Type B pancreatic cell (in vitro differentiated cells): ENCODE results near the gene DSCAML1. TPM values are rescaled to one million over a fixed set of nuclear protein-coding genes. Genes with fewer than 3 reads are reported as not detected.
A peak's percentile ranks its signal among the peaks of the same experiment; 100 is the strongest.

ENCODE experiments used
- DNase-seq: peaks from one replicate; pipeline ENCODE4 v3.0.0; 2021; ENCODE audit warnings: mixed read lengths; ENCODE audit not compliant: unreplicated experiment; ENCODE audit errors: extremely low spot score
- H3K27ac Mint-ChIP-seq: 2 replicates; pipeline ENCODE4 v1.8.0; 2021; ENCODE audit warnings: mild to moderate bottlenecking, mixed read lengths
- H3K27me3 Mint-ChIP-seq: 2 replicates; pipeline ENCODE4 v1.8.0; 2021; ENCODE audit warnings: mixed read lengths
- H3K36me3 Mint-ChIP-seq: 2 replicates; pipeline ENCODE4 v1.8.0; 2021; ENCODE audit warnings: mixed read lengths
- H3K4me1 Mint-ChIP-seq: one replicate; pipeline ENCODE4 v1.8.0; 2021; ENCODE audit warnings: mixed read lengths; ENCODE audit not compliant: unreplicated experiment
- H3K4me3 Mint-ChIP-seq: 2 replicates; pipeline ENCODE4 v1.8.0; 2021; ENCODE audit warnings: mild to moderate bottlenecking, mixed read lengths
- H3K9me3 Mint-ChIP-seq: 2 replicates; pipeline ENCODE4 v1.8.0; 2021; ENCODE audit warnings: mixed read lengths
- total RNA-seq: library from RNA; stranded (reverse); gene quantifications from 2 replicates; pipeline ENCODE4 v1.2.1, GENCODE V29; 2021; ENCODE audit warnings: low replicate concordance
- TF ChIP-seq, protein P1 (sequence below): fragments of 200-600 bp; sonication (generic); conservative IDR thresholded peaks from 2 replicates; pipeline ENCODE4 v1.5.0; 2021; ENCODE audit warnings: antibody characterized with exemption, mild to moderate bottlenecking

Gene DSCAML1
- total RNA-seq, 1 donor from 2014 or later = 5.8 TPM

DNA sequence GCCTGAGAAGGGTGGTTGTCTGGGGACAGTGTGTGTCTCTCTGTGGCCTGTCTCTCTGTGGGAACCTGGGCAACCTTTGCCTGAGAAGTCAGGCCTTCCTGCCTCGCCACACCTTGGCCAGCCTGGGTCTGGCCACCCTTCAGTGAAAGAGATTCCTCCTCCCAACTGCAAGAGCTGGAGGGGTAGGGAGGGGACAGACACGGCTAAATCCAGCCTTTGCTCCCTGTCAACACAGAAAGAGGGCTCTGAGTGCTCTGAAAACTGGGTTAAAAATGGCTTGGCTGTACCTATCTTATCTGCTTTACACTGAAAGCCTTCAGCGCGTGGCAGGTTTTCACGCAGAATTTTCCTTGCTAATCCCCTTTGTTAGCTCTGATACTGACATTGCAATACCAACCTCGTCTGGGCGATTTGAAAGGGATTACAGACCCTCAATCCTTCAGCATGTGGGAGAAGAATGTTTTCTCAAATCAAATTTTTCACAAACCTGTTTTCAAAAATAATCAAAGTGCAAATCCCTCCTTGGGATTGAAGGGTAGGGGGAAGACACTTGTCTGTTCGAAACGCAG lies 163.7 kb downstream of the DSCAML1 start:
- Mint-ChIP-seq H3K27me3 (peaks cover 30% of the 10 kb centered on the region), H3K9me3 (no peaks in the 10 kb centered on the region), H3K27ac (no peak overlapping the region), H3K4me1 (peaks cover 6% of the 10 kb centered on the region), H3K36me3 (no peaks in the 10 kb centered on the region), H3K4me3 (no peak overlapping the region)
- TF ChIP-seq, protein P1, sequence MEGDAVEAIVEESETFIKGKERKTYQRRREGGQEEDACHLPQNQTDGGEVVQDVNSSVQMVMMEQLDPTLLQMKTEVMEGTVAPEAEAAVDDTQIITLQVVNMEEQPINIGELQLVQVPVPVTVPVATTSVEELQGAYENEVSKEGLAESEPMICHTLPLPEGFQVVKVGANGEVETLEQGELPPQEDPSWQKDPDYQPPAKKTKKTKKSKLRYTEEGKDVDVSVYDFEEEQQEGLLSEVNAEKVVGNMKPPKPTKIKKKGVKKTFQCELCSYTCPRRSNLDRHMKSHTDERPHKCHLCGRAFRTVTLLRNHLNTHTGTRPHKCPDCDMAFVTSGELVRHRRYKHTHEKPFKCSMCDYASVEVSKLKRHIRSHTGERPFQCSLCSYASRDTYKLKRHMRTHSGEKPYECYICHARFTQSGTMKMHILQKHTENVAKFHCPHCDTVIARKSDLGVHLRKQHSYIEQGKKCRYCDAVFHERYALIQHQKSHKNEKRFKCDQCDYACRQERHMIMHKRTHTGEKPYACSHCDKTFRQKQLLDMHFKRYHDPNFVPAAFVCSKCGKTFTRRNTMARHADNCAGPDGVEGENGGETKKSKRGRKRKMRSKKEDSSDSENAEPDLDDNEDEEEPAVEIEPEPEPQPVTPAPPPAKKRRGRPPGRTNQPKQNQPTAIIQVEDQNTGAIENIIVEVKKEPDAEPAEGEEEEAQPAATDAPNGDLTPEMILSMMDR = no peak
- DNase-seq = no peak

DNA sequence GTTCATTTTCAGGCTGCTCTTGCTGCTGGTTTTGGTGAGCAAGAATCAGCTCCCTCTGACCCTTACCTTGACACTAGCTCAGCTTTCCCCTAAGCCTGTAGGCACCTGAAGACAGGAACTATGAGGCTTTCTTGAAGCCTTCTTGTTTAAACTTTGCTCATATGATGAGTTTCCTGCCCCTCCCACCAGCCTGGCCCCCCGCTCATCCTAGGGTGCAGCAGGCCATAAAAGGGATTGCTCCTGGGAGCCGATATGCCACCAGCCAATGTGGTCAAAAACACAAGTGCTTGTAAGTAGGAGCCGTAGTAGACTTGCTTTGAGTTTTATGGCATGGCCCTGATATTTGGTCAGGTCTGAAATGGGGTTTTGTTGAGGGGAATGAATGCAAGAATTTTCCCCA lies 164.7 kb downstream of the DSCAML1 start:
- TF ChIP-seq, protein P1 = no peak
- Mint-ChIP-seq H3K4me3 (no peak overlapping the region), H3K36me3 (no peaks in the 10 kb centered on the region), H3K27ac (no peak overlapping the region), H3K27me3 (peaks cover 38% of the 10 kb centered on the region), H3K9me3 (no peaks in the 10 kb centered on the region), H3K4me1 (peaks cover 6% of the 10 kb centered on the region)
- DNase-seq = no peak

DNA sequence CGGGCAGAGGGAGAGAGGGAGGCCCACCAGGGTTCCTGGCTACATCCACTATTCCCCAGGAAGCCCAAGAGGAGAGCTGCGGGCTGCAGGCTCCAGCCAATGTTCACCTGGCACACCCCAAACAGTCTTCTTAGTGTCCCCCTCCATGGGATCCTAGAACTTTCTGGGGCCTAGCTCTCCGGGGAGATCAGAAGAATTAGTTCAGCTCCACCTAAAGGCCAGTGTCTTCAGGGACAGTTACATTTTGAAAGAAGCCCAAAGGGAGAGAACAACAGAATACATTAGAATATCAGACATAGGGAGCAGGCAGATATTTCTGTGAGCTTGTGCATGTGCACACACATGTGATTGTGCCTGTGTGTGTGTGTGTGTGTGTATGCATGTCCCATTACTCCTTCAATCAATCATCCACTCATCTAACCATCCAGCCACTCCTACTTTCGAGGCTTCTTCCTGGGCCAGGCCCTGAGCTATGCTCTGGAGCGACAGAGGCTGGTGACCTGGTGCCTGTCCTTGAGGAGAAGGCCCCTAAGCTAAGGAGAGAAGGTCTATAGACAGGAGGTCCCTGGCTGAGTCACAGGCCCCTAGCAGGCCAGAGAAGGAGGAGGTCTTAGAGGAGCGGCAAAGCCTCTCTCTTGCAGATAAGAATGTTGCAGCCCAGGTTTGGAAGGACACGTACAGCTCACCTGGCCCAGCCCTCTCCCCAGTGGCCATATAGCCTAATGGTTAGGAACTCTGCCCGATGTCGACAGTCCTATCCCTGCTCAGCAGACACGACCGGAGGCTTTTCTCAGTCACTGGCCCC lies 165.5 kb downstream of the DSCAML1 start:
- TF ChIP-seq, protein P1 = no peak
- Mint-ChIP-seq H3K4me3 (no peak overlapping the region), H3K27ac (peak overlapping the region; percentile 71), H3K9me3 (no peaks in the 10 kb centered on the region), H3K27me3 (peaks cover 41% of the 10 kb centered on the region), H3K36me3 (no peaks in the 10 kb centered on the region), H3K4me1 (peaks cover 6% of the 10 kb centered on the region)
- no peak for DNase-seq

DNA sequence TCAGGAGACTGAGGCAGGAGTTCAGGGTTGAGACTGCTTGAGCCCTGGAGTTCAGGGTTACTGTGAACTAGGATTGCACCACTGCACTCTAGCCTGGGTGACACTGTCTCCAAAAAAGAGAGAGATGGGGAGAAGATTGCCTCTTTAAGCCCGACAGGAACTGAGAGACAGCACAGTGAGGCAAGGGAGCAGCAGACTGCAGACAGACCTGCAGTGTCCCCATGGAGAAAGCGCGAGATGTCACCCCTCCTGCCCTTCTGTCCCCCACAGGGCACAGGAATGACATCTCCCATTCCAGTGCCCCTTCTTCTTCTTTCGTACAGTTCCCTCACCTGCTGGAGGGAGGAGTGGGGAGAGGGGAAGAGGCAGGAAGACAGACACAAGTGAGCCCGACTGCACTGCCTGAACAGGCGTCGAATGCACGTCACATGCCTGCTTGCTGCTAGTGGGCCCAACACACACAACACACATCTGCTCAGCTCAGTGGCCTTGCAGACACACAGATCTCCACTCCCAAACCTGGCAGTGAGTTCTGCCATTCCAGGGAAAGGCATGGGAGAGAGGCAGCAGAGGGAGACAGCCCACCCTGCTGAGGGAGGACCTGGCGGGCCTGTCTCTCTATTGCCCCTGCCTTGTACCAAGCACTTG lies 167.0 kb downstream of the DSCAML1 start:
- Mint-ChIP-seq H3K9me3 (no peaks in the 10 kb centered on the region), H3K36me3 (no peaks in the 10 kb centered on the region), H3K27ac (no peak overlapping the region), H3K4me3 (no peak overlapping the region), H3K27me3 (peaks cover 29% of the 10 kb centered on the region), H3K4me1 (peaks cover 6% of the 10 kb centered on the region)
- TF ChIP-seq, protein P1 = no peak
- DNase-seq = no peak

DNA sequence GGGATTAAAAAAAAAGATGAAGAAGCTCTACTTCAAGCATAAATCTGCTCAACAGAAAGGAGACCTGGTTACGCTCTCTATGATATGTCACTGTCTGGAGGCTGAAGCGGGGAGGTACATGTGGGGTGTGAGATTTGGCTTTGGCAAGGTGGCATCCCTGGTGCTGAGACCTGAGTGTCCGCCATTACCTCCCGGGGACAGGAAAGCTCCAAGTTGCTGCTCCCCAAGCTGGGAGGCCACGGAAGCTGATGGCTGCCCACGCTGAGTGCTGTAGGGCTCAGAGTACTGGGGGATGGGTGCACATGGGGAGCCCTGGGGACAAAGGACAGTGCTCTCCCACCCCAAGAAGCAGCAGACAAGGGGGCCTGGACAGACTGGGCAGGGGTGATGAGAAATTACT lies 167.9 kb downstream of the DSCAML1 start:
- H3K27ac Mint-ChIP-seq = no peak overlapping the region
- DNase-seq = no peak
- H3K36me3 Mint-ChIP-seq = no peaks in the 10 kb centered on the region
- H3K4me3 Mint-ChIP-seq = no peak overlapping the region
- peaks cover 23% of the 10 kb centered on the region for H3K27me3 Mint-ChIP-seq
- peaks cover 6% of the 10 kb centered on the region for H3K4me1 Mint-ChIP-seq
- TF ChIP-seq, protein P1 = no peak
- no peaks in the 10 kb centered on the region for H3K9me3 Mint-ChIP-seq
